Measurements from ENCODE around the gene TRIM60.

DNA sequence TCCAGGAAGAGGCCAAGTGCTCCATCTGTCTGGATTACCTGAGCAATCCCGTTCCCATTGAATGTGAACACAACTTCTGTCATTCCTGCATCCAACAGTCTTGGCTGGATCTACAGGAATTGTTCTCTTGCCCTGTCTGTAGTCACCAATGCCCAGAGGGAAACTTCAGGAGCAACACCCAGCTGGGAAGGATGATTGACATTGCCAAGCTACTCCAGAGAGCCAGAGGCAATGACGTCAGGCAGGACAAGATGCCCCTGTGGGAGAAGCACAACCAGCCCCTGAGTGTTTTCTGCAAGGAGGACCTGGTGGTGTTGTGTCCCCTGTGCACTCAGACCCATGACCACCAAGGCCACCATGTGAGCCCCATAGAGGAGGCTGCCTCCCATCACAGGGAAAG lies 21.3 kb upstream of the TRIM60 start:
- TF ChIP-seq, protein P1, sequence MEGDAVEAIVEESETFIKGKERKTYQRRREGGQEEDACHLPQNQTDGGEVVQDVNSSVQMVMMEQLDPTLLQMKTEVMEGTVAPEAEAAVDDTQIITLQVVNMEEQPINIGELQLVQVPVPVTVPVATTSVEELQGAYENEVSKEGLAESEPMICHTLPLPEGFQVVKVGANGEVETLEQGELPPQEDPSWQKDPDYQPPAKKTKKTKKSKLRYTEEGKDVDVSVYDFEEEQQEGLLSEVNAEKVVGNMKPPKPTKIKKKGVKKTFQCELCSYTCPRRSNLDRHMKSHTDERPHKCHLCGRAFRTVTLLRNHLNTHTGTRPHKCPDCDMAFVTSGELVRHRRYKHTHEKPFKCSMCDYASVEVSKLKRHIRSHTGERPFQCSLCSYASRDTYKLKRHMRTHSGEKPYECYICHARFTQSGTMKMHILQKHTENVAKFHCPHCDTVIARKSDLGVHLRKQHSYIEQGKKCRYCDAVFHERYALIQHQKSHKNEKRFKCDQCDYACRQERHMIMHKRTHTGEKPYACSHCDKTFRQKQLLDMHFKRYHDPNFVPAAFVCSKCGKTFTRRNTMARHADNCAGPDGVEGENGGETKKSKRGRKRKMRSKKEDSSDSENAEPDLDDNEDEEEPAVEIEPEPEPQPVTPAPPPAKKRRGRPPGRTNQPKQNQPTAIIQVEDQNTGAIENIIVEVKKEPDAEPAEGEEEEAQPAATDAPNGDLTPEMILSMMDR (IDR thresholded peaks at IDR 0.05) = no peak
- no peak for TF ChIP-seq POLR2A (IDR thresholded peaks at IDR 0.05; ENCODE audit: low read depth)
- no peak for TF ChIP-seq POLR2AphosphoS5 (IDR thresholded peaks at IDR 0.05)
- TF ChIP-seq EP300 (IDR thresholded peaks at IDR 0.05) = no peak

Measured in esophagus muscularis mucosa (tissue), 4 donors.